ENCODE data around the gene FXR1.

GRCh38 chr3:180898572-180898971, 13.9 kb upstream of the FXR1 start:
- TF ChIP-seq JUN (CRISPR knock-in tag; IDR thresholded peaks at IDR 0.05): no peak
- TF ChIP-seq, protein P1, sequence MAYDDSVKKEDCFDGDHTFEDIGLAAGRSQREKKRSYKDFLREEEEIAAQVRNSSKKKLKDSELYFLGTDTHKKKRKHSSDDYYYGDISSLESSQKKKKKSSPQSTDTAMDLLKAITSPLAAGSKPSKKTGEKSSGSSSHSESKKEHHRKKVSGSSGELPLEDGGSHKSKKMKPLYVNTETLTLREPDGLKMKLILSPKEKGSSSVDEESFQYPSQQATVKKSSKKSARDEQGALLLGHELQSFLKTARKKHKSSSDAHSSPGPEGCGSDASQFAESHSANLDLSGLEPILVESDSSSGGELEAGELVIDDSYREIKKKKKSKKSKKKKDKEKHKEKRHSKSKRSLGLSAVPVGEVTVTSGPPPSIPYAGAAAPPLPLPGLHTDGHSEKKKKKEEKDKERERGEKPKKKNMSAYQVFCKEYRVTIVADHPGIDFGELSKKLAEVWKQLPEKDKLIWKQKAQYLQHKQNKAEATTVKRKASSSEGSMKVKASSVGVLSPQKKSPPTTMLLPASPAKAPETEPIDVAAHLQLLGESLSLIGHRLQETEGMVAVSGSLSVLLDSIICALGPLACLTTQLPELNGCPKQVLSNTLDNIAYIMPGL (CRISPR knock-in tag; IDR thresholded peaks at IDR 0.05): no peak
- TF ChIP-seq, protein P2, sequence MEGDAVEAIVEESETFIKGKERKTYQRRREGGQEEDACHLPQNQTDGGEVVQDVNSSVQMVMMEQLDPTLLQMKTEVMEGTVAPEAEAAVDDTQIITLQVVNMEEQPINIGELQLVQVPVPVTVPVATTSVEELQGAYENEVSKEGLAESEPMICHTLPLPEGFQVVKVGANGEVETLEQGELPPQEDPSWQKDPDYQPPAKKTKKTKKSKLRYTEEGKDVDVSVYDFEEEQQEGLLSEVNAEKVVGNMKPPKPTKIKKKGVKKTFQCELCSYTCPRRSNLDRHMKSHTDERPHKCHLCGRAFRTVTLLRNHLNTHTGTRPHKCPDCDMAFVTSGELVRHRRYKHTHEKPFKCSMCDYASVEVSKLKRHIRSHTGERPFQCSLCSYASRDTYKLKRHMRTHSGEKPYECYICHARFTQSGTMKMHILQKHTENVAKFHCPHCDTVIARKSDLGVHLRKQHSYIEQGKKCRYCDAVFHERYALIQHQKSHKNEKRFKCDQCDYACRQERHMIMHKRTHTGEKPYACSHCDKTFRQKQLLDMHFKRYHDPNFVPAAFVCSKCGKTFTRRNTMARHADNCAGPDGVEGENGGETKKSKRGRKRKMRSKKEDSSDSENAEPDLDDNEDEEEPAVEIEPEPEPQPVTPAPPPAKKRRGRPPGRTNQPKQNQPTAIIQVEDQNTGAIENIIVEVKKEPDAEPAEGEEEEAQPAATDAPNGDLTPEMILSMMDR (IDR thresholded peaks at IDR 0.05): no peak
- TF ChIP-seq, protein P3, sequence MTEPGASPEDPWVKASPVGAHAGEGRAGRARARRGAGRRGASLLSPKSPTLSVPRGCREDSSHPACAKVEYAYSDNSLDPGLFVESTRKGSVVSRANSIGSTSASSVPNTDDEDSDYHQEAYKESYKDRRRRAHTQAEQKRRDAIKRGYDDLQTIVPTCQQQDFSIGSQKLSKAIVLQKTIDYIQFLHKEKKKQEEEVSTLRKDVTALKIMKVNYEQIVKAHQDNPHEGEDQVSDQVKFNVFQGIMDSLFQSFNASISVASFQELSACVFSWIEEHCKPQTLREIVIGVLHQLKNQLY (CRISPR knock-in tag; IDR thresholded peaks at IDR 0.05): no peak
- no peak for TF ChIP-seq TEAD4 (CRISPR knock-in tag; IDR thresholded peaks at IDR 0.05)
- no peak for TF ChIP-seq ZNF671 (CRISPR knock-in tag; IDR thresholded peaks at IDR 0.05)
- no peak for TF ChIP-seq IRF2 (CRISPR knock-in tag; IDR thresholded peaks at IDR 0.05; ENCODE audit: borderline replicate concordance, low read depth)
